ENCODE data around the gene IGFN1. TPM values are rescaled to one million over a fixed set of nuclear protein-coding genes. Genes with fewer than 3 reads are reported as not detected.

IGFN1 gene
- polyA plus RNA-seq, 1 donor from 2014 or later, result not detected

- Histone ChIP-seq H3K79me2 (replicated peaks; ENCODE audit: insufficient read depth, low read length) (no peaks in the 10 kb centered on the region), H3F3A (ENCODE audit: insufficient read depth, low read length, poor library complexity, severe bottlenecking) (no peaks in the 10 kb centered on the region), H3K27ac (ENCODE audit: low read length) (no peak overlapping the region), H3K9me3 (ENCODE audit: low read length) (no peaks in the 10 kb centered on the region), H3K36me3 (ENCODE audit: insufficient read depth, low read length) (peaks cover 6% of the 10 kb centered on the region), H3K9ac (ENCODE audit: low read length) (no peak overlapping the region), H2AFZ (ENCODE audit: low read depth, low read length) (no peak overlapping the region), H4K20me1 (ENCODE audit: insufficient read depth) (no peaks in the 10 kb centered on the region), H3K9me2 (ENCODE audit: insufficient read depth, low read length) (no peaks in the 10 kb centered on the region), H3K27me3 (ENCODE audit: insufficient read depth, low read depth, low read length) (no peaks in the 10 kb centered on the region), H3K4me3 (ENCODE audit: low read length) (no peak overlapping the region), H3K4me2 (ENCODE audit: low read length) (no peak overlapping the region)
- TF ChIP-seq EP300 (conservative IDR thresholded peaks at IDR 0.05; ENCODE audit: poor library complexity, severe bottlenecking) (no peak), POLR2AphosphoS5 (IDR thresholded peaks at IDR 0.05) (no peak), TAF1 (IDR thresholded peaks at IDR 0.05; ENCODE audit: low read depth) (no peak), RAD21 (conservative IDR thresholded peaks at IDR 0.05) (no peak), MXI1 (conservative IDR thresholded peaks at IDR 0.05; ENCODE audit: poor library complexity, severe bottlenecking) (no peak), REST (IDR thresholded peaks at IDR 0.05; ENCODE audit: borderline replicate concordance) (no peak), EZH2 (IDR thresholded peaks at IDR 0.05; ENCODE audit: borderline replicate concordance, insufficient read depth, low read length, poor library complexity, severe bottlenecking) (no peak), SMC3 (conservative IDR thresholded peaks at IDR 0.05; ENCODE audit: poor library complexity) (no peak)
- TF ChIP-seq, protein P1, sequence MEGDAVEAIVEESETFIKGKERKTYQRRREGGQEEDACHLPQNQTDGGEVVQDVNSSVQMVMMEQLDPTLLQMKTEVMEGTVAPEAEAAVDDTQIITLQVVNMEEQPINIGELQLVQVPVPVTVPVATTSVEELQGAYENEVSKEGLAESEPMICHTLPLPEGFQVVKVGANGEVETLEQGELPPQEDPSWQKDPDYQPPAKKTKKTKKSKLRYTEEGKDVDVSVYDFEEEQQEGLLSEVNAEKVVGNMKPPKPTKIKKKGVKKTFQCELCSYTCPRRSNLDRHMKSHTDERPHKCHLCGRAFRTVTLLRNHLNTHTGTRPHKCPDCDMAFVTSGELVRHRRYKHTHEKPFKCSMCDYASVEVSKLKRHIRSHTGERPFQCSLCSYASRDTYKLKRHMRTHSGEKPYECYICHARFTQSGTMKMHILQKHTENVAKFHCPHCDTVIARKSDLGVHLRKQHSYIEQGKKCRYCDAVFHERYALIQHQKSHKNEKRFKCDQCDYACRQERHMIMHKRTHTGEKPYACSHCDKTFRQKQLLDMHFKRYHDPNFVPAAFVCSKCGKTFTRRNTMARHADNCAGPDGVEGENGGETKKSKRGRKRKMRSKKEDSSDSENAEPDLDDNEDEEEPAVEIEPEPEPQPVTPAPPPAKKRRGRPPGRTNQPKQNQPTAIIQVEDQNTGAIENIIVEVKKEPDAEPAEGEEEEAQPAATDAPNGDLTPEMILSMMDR (IDR thresholded peaks at IDR 0.05; ENCODE audit: poor library complexity, severe bottlenecking), result no peak
These were observed 45.9 kb upstream of the IGFN1 start for GRCh38 chr1:201144701-201145100.

GRCh38 chr1:201145132-201145531 lies 45.5 kb upstream of the IGFN1 start:
- Histone ChIP-seq H3K4me2 (ENCODE audit: low read length) (no peak overlapping the region), H4K20me1 (ENCODE audit: insufficient read depth) (no peaks in the 10 kb centered on the region), H3K36me3 (ENCODE audit: insufficient read depth, low read length) (peaks cover 6% of the 10 kb centered on the region), H3K9ac (ENCODE audit: low read length) (no peak overlapping the region), H3F3A (ENCODE audit: insufficient read depth, low read length, poor library complexity, severe bottlenecking) (no peaks in the 10 kb centered on the region), H3K9me2 (ENCODE audit: insufficient read depth, low read length) (no peaks in the 10 kb centered on the region), H3K9me3 (ENCODE audit: low read length) (no peaks in the 10 kb centered on the region), H3K79me2 (replicated peaks; ENCODE audit: insufficient read depth, low read length) (no peaks in the 10 kb centered on the region), H2AFZ (ENCODE audit: low read depth, low read length) (no peak overlapping the region), H3K27ac (ENCODE audit: low read length) (no peak overlapping the region), H3K27me3 (ENCODE audit: insufficient read depth, low read depth, low read length) (no peaks in the 10 kb centered on the region), H3K4me3 (ENCODE audit: low read length) (no peak overlapping the region)
- TF ChIP-seq TAF1 (IDR thresholded peaks at IDR 0.05; ENCODE audit: low read depth) (no peak), MXI1 (conservative IDR thresholded peaks at IDR 0.05; ENCODE audit: poor library complexity, severe bottlenecking) (no peak), EZH2 (IDR thresholded peaks at IDR 0.05; ENCODE audit: borderline replicate concordance, insufficient read depth, low read length, poor library complexity, severe bottlenecking) (no peak)
